Putamen (tissue), 1 donor: ENCODE results near the gene RNPEPL1.

Source experiments
- DNase-seq: peaks from one replicate; pipeline ENCODE4 v3.0.0-alpha.2; 2016; ENCODE audit warnings: low spot score

Gene RNPEPL1

DNA sequence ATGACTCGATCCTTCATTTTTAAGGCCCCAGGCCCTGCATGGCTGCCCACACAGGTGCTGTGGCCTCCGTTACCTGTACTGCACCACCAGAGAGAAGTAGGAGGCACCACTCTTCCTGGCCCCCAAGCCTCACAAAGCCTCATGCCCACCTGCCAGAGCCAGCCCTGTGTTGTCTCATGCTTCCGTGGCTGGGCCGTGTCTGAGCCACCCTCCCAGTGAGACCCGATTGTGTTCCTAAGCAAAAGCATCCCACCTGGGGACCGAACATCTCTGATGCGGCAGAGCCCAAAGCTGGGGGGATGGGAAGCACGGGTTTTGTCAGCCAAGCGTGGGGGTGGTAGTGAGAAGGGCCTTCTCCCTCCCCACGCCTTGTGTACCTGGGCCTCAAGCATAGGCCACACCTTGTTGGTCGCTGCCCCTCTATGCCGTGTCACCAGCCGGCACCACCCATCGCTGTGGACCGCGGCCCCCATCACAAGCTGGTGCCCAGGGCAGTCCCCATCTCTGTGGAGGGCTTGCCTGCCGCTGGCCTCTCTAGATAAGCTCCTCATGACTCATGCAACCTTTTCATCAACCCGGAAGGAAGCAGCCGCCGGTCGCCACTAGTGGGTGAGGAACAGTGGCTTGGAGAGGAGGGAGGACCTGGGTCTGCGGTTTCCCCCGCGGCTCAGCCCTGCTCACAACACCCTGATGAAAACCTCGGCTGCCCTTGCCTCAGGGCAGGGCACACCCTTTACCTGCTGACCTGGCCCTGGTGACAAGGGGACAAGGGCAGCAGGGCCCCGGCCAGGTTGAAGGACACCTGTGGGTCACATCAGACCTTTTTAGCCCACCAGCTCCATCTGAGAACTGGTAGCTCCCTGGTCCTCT, 2.7 kb upstream of the RNPEPL1 start:
- no peak for DNase-seq

GRCh38 chr2:240566203-240567136, 1.8 kb upstream of the RNPEPL1 start:
- DNase-seq, result peak; percentile 88

GRCh38 chr2:240567137-240567871, 980 bp upstream of the RNPEPL1 start:
- no peak for DNase-seq

GRCh38 chr2:240568678-240569522, 616 bp downstream of the RNPEPL1 start:
- peak; percentile 74 for DNase-seq

DNA sequence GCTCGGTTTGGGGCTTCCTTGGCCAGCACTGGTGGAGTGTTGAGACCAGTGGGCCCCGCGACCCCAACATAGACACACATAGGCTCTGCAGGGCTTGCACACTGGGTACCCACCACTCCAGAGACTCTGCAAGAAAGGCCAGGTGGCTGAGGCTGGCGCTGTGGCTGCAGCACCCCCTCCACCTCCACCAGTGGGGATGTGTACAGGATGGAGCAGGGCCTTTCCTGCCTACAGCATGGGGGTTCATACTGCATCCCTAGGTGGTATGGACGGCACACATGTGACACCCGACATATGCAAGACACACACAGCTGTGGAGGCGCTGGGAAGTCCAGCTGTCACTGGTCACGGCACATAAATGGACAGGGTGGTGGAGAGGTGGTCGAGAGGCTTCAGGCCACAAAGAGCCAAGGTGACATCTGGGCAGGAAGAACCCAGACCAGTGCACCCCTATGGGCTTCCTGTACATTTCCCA, 1.3 kb downstream of the RNPEPL1 start:
- no peak for DNase-seq

DNA sequence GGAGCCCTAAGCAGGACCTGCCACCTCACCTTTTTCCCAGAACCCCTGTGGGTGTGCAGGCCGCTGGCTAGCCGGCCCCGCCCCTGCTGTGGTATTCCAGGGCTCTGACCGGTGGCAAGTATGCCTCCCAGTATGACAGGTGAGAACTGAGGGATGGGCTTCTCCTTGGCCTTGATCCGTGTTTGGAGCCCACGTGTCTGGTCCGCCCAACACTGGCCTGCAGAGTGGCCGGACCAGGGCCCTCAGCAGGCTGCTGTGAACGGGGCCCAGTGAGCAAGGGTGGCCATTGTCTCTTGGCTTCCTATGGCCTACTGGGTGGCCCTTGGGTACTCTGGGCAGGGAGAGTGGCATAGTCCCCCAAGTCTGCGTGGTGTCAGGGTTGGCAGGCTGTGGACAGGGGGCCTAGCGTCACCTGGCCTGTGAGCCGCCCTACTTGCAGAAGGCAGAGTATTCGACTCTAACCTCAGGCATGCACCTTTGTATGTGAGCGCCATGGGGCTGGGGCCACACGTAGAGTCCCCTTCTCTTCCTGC, 1.8 kb downstream of the RNPEPL1 start:
- DNase-seq, result no peak

DNA sequence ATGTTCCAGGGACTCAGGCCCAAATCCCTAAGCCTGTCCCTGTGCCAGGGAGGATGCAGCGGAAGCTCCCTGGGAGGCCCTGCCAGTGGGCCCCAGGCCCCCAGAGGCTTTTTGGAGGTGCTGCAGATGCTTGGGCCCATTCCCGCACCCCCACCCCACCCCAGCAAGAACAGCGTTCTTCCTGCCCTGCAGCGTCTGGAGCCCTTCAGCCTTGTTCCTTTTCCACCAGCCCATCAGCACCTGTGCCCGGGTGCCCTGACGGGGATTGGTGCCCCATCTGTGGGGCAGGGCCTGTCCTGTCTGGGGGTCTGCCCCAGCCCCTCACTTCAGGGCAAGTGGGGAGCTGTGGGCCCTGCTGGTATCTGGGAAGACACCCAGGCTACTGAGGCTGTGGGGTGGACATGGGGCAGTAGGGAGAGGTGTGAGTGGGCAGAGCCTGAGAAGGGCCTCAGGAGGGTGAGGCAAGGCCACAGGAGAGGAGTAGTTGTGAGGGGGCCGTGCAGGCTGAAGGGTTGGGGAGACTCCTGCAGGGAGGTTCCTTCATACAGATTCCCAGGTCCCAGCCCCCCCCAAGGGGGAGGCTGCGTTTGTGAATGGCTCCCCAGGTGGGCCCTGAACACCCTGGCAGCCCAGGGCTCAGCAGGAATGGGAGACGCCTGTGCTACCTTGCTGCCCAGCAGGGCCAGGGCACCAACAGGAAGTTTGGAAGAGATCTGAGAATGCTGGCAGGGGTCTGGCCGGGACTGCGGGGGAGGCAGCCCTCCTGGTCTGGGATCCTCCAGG, 2.4 kb downstream of the RNPEPL1 start:
- DNase-seq, result no peak

DNA sequence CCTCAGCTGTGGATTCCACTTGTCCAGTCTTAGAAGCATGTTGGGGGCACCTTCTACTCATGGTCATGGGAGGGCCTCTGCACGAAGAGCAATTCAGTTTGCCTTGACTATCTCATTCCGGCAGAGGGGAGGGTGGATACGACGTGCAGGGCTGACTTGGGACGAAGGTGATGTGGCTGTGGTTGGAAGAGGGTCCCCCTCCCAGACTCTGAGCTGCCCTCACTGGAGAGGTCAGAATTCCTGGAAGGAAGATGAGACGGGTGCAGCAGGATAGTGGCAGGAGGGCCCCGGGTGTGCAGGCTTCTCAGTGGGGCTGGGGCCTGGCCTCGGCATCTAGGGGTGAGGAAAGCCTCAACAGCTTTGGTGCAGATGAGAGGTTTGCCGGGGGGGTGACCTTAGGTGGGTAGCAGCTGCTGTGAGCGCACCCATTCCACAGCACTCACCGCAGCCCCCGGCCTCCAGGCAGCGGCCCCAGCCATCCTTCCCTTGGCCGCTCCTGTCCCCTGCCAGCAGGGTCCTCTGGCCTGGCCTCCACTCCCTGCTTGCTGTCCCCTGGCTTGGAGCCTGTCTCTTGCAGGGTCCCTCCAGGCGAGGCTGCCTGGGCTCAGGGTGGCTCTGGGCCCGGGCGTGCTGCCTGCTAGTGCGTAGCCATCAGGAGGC, 3.2 kb downstream of the RNPEPL1 start:
- no peak for DNase-seq

DNA sequence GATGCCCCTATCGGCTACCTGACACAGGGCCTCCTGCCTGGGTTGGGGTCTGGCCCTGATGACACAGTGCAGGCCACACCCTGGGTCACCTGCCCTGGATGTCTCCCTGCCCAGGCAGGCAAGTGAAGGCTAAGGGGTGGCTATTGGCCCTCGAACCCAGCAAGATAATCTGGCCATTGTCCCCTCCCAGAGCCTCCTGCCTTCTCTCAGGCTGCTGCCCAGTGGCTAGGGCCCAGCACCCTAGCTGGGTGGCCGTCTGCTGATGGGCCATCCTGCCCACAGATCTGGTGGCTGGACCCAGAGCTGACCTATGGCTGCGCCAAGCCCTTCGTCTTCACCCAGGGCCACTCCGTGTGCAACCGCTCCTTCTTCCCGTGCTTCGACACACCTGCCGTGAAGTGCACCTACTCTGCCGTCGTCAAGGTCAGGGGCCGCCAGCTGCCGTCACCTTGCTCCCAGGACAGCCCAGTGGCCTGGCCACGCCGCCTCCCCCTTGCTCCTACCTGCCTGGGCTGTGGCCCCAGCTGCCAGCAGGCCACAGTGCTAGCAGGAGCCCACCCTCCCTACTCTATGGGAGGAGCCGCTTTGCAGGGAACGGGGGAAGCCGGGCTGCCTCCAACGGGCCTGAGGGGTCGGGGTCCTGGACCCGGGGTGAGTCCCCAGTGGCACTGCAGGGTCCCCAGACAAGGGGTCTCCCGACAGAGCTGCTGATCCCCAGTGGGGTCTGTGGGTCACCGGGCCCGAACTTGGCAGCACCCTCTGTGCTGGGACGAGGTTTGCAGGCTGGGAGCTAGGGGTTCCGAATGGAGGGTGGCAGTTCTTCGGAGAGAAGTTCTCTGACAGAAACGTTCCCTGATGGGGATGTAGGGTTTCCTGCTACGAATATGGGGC, 4.1 kb downstream of the RNPEPL1 start:
- DNase-seq, result no peak

DNA sequence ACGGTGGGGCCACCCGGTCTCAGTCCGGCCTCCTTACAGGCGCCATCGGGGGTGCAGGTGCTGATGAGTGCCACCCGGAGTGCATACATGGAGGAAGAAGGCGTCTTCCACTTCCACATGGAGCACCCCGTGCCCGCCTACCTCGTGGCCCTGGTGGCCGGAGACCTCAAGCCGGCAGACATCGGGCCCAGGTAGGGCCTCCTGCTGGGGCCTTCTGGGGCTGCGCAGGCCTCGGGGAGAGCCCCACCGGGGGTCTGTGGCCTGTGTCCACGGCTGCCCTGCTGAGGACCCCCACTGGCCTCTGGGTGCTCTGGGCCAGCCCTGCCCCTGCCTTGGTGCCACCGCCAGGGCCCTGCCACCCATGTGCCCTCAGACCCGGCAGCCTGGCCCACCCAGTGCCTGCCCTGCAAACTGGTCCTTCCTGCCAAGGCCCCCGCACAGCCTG, 4.8 kb downstream of the RNPEPL1 start:
- DNase-seq, result no peak

GRCh38 chr2:240573516-240574385, 5.5 kb downstream of the RNPEPL1 start:
- no peak for DNase-seq

DNA sequence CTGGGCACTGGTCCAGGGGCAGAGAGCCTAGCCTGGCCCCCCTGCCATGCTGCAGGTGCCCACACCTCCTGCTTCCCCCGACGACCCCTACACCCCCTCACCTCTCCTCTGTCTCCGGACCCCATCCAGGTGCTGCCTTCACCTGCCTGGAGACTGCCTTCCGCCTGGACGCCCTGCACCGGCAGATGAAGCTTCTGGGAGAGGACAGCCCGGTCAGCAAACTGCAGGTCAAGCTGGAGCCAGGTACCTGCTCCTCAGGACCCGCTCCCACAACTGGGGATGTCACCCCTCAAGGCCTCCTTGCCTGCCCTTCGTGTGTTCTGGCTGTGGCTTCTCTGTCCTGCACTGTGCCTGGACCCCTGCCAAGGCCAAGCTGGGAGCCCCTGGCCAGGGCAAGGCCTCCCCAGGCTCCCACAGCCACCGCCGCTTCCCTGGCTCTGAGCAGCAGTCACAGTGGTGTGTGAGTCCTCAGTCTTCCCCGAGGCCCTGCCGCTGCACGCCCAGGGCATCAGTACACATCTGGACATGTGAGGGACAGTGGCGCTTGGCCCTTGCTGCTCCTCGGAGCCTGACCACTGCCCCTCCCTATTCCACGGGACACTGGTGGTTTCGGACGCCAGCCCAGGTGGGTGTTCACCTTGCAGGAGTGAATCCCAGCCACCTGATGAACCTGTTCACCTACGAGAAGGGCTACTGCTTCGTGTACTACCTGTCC, 6.3 kb downstream of the RNPEPL1 start:
- no peak for DNase-seq

DNA sequence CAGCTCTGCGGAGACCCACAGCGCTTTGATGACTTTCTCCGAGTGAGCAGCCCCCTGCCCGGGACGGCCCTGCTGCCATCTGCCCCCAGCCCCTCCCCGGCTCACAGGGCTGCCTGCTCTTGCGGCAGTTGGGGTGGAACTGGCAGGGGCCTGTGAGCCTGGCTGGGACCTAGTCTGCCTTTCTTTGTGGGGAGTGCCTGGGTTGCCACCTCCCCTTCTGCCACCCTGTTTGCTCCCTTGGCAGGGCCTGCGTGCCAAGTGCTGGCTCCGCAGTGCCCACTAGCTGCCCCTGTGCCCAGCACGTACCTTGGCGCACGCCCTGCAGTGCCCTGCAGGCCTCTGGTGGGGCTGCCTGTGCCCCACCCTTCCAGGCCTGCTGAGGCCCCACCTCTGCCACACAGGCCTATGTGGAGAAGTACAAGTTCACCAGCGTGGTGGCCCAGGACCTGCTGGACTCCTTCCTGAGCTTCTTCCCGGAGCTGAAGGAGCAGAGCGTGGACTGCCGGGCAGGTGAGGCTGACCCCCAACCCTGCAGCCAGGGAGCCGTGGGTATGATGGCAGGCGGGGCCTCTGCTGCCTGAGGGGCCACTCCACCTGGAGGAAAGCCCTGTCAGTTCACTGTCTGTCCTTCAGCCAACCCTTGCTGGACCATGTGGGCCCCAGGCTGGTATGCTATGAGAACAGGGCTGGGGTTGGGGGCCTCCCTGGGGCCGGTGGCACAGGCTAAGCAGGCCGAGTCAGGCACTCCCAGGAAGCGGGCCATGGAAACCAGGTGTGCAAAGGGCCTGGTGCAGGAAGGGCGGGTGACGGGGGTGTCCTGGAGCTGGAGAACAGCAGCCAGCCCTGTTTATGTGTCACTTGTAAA, 7.0 kb downstream of the RNPEPL1 start:
- DNase-seq, result no peak

DNA sequence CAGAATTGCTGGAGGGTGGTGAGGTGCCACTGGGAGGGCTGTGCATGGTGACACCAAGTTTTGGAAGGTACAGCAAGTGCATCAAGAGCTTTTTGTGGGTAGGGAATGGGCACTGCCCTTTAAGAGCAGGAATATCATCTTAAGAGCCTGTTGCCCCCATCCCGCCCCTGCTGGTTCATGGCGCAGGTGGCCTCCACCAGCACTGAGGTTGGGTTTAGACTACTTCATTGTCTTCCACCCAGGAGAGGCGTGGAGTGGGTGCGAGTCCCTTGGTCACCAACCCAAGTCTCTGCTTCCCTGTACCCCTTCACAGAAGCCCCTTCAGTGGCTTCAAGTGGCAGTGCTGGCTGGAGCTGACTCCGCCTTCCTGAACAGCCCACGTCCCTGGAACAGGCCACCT, 7.8 kb downstream of the RNPEPL1 start:
- DNase-seq, result no peak

GRCh38 chr2:240576436-240577205, 8.3 kb downstream of the RNPEPL1 start:
- no peak for DNase-seq
